Kidney (tissue), 14 donors: Measurements from ENCODE around the gene FIS1. TPM values are rescaled to one million over a fixed set of nuclear protein-coding genes. Genes with fewer than 3 reads are reported as not detected.

Experiments used
- DNase-seq, 5 donors: peaks; one replicate each; pipeline ENCODE4 v3.0.0-alpha.2; 2013 to 2020
- FAIRE-seq: peaks from 2 replicates; lab custom pipeline; 2012; peaks lifted over from hg19 to GRCh38; lab: Jason Lieb, UNC
- H3K27ac ChIP-seq, 2 donors: one replicate each; pipeline ENCODE4 v1.7.0; 2013; ENCODE audit warnings: low read depth in 2 of 2, low read length in 2 of 2, inconsistent platforms in 1 of 2
- H3K27me3 ChIP-seq: one replicate; pipeline ENCODE4 v1.7.1; 2013; ENCODE audit warnings: low read length, inconsistent platforms; ENCODE audit not compliant: control insufficient read depth, insufficient read depth
- H3K36me3 ChIP-seq, 3 donors: one replicate each; pipeline versions ENCODE4 v1.7.0 to v1.7.1; 2013; ENCODE audit warnings: low read length in 3 of 3, control low read depth in 1 of 3, inconsistent platforms in 1 of 3; ENCODE audit not compliant: insufficient read depth in 3 of 3, control insufficient read depth in 2 of 3
- H3K4me1 ChIP-seq, 3 donors: one replicate each; pipeline versions ENCODE4 v1.7.0 to v1.7.1; 2013; ENCODE audit warnings: low read length in 3 of 3, inconsistent platforms in 1 of 3, low read depth in 1 of 3; ENCODE audit not compliant: control insufficient read depth in 2 of 3, insufficient read depth in 2 of 3
- H3K4me3 ChIP-seq, 3 donors: one replicate each; pipeline versions ENCODE4 v1.7.0 to v1.8.1; 2013; ENCODE audit warnings: low read length in 3 of 3, control low read depth in 1 of 3, inconsistent platforms in 1 of 3
- H3K9ac ChIP-seq, 3 donors: one replicate each; pipeline versions ENCODE4 v1.7.0 to v1.7.1; 2013; ENCODE audit warnings: low read length in 3 of 3, control low read depth in 1 of 3, inconsistent platforms in 1 of 3
- H3K9me3 ChIP-seq, 3 donors: one replicate each; pipeline versions ENCODE4 v1.7.0 to v1.7.1; 2013; ENCODE audit warnings: low read length in 3 of 3, control low read depth in 1 of 3, inconsistent platforms in 1 of 3; ENCODE audit not compliant: control insufficient read depth in 2 of 3, insufficient read depth in 1 of 3
- intact Hi-C: fragments of 100-400 bp; cut with DNase I; formaldehyde crosslinking; loops from one replicate; pipeline ENCODE4 v1.11.1; 2022
- polyA plus RNA-seq: library from polyadenylated mRNA; stranded (reverse); fragments of 350-450 nt; fragmentation: Illumina TruSeq; extraction: RNeasy Lipid Tissue Mini Kit (QIAGEN cat#74804); gene quantifications from one replicate; pipeline ENCODE4 v1.2.3, GENCODE V29; 2014; ENCODE audit warnings: low read depth, low replicate concordance; ENCODE audit not compliant: insufficient read depth
- total RNA-seq: library from RNA; stranded (reverse); fragmentation: NEBNext Ultra II Directional; extraction: Animal tissue kit (Norgen Biotek cat#: 25700); gene quantifications from one replicate; pipeline ENCODE4 v1.2.1, GENCODE V29; 2021
- TF ChIP-seq, protein P1 (sequence below): IDR thresholded peaks from 3 replicates; pipeline ENCODE4 v1.5.1; 2012; ENCODE audit warnings: mild to moderate bottlenecking, moderate library complexity, borderline replicate concordance; ENCODE audit not compliant: insufficient read depth; ENCODE audit errors: extremely low read depth
- donor health status: control.
- donor health status: control.
- donor health status: control.
- donor health status: control.
- donor health status: control.
- donor health status: DM: yes; HTN: yes; CAD: no.
- donor health status: Normal renal cell carcinoma (clear cell type).

The FIS1 gene
- total and polyA plus RNA-seq, 2 donors from 2014 or later: 180 to 472 TPM

DNA sequence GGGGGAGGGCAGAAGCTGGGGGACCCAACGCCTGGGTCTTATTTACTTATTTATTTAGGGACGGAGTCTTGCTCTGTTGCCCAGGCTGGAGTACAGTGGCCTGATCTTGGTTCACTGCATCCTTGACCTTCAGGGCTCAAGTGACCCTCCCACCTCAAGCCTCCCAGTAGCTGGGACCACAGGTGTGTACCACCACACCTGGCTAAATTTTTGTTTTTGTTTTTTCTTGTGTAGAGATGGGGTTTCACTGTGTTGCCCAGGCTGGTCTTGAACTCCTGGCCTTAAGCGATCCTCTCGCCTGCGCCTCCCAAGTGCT is 42.3 kb downstream of the FIS1 start:
- DNase-seq (no peak), FAIRE-seq (no peak)
- Histone ChIP-seq H3K4me3 (no peak overlapping the region), H3K9me3 (no peaks in the 10 kb centered on the region), H3K4me1 (peaks cover 0 to 2% (median 0%) of the 10 kb centered on the region in 3 donors), H3K27ac (no peak overlapping the region), H3K27me3 (peaks cover 5% of the 10 kb centered on the region), H3K9ac (no peak overlapping the region), H3K36me3 (no peaks in the 10 kb centered on the region)
- intact Hi-C loops: no loop called here
- TF ChIP-seq, protein P1, sequence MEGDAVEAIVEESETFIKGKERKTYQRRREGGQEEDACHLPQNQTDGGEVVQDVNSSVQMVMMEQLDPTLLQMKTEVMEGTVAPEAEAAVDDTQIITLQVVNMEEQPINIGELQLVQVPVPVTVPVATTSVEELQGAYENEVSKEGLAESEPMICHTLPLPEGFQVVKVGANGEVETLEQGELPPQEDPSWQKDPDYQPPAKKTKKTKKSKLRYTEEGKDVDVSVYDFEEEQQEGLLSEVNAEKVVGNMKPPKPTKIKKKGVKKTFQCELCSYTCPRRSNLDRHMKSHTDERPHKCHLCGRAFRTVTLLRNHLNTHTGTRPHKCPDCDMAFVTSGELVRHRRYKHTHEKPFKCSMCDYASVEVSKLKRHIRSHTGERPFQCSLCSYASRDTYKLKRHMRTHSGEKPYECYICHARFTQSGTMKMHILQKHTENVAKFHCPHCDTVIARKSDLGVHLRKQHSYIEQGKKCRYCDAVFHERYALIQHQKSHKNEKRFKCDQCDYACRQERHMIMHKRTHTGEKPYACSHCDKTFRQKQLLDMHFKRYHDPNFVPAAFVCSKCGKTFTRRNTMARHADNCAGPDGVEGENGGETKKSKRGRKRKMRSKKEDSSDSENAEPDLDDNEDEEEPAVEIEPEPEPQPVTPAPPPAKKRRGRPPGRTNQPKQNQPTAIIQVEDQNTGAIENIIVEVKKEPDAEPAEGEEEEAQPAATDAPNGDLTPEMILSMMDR: no peak

GRCh38 chr7:101201695-101202602 is 42.9 kb downstream of the FIS1 start:
- peaks cover 5% of the 10 kb centered on the region for H3K27me3 ChIP-seq

GRCh38 chr7:101200862-101201599 is 43.9 kb downstream of the FIS1 start, which contains the start of gene MOGAT3:
TSS of gene MOGAT3 (minus strand) at chr7:101201036. CDS start at chr7:101200854, 182 bp downstream.
- Histone ChIP-seq H3K4me3 (peak within 1 kb of the TSS in 1 of 3 donors; percentile 3), H3K9me3 (no peaks in the 10 kb centered on the region), H3K4me1 (peaks cover 0 to 2% (median 0%) of the 10 kb centered on the region in 3 donors), H3K9ac (no peak within 1 kb of the TSS), H3K27ac (no peak within 1 kb of the TSS), H3K27me3 (peaks cover 5% of the 10 kb centered on the region), H3K36me3 (no peaks in the 10 kb centered on the region)
- DNase-seq (peak in 1 of 5 donors; percentile 48), FAIRE-seq (no peak)
- intact Hi-C loops: no loop called here
- TF ChIP-seq, protein P1: no peak

More at GRCh38 chr7:101201695-101202602, 42.9 kb downstream of the FIS1 start:
- H3K27ac ChIP-seq: no peak overlapping the region
- H3K9ac ChIP-seq: no peak overlapping the region
- H3K4me1 ChIP-seq: peaks cover 0 to 2% (median 0%) of the 10 kb centered on the region in 3 donors
- H3K36me3 ChIP-seq: no peaks in the 10 kb centered on the region
- TF ChIP-seq, protein P1: no peak
- H3K4me3 ChIP-seq: no peak overlapping the region
- intact Hi-C loops: no loop called here
- no peak for FAIRE-seq
- no peaks in the 10 kb centered on the region for H3K9me3 ChIP-seq
- peak in 2 of 5 donors; percentile 19 to 25 for DNase-seq
